Calu3 (cell line): ENCODE measurements around the gene FDXACB1. TPM values are rescaled to one million over a fixed set of nuclear protein-coding genes. Genes with fewer than 3 reads are reported as not detected.

Experiments used
- BruUV-seq: library from RNA; stranded (reverse); fragments of 400-500 nt; replicated peaks from 2 replicates; lab custom pipeline; 2021; lab: Mats Ljungman, UMichigan
- CTCF ChIA-PET: fragments of 300-600 bp; sonication (Branson Sonifier 250); formaldehyde crosslinking; loops from one replicate; lab custom pipeline; 2022; ENCODE audit warnings: antibody characterized with exemption; lab: Charles Lee
- DNase-seq: peaks from one replicate; pipeline ENCODE4 v3.0.0; 2022
- H3K27ac Mint-ChIP-seq: one replicate; pipeline ENCODE4 v1.8.0; 2022; ENCODE audit warnings: mixed read lengths; ENCODE audit not compliant: unreplicated experiment
- H3K27me3 Mint-ChIP-seq: one replicate; pipeline ENCODE4 v1.8.0; 2022; ENCODE audit warnings: mixed read lengths; ENCODE audit not compliant: unreplicated experiment
- H3K36me3 Mint-ChIP-seq: one replicate; pipeline ENCODE4 v1.8.0; 2022; ENCODE audit warnings: mild to moderate bottlenecking, moderate library complexity, mixed read lengths; ENCODE audit not compliant: insufficient read depth, unreplicated experiment
- H3K4me1 Mint-ChIP-seq: one replicate; pipeline ENCODE4 v1.8.0; 2022; ENCODE audit warnings: mild to moderate bottlenecking, low read depth, mixed read lengths; ENCODE audit not compliant: unreplicated experiment
- H3K4me3 Mint-ChIP-seq: one replicate; pipeline ENCODE4 v1.8.0; 2022; ENCODE audit warnings: mild to moderate bottlenecking, low read depth, moderate library complexity, mixed read lengths; ENCODE audit not compliant: unreplicated experiment
- H3K9me3 Mint-ChIP-seq: one replicate; pipeline ENCODE4 v1.8.0; 2022; ENCODE audit warnings: low read depth, mixed read lengths; ENCODE audit not compliant: unreplicated experiment
- CTCF ChIP-seq: fragments of 200-600 bp; IDR thresholded peaks from one replicate; pipeline ENCODE4 v1.8.0; 2022; ENCODE audit warnings: antibody characterized with exemption; ENCODE audit not compliant: unreplicated experiment
- intact Hi-C: fragments of 100-400 bp; cut with micrococcal nuclease; formaldehyde crosslinking; loops from one replicate; pipeline ENCODE4 v1.10.0; 2022; ENCODE audit not compliant: unreplicated experiment
- total RNA-seq: library from RNA; stranded (reverse); gene quantifications from 2 replicates; pipeline ENCODE4 v1.2.3, GENCODE V29; 2022

FDXACB1 gene
- total RNA-seq, 1 experiment from 2014 or later = 1.7 TPM

GRCh38 chr11:111923951-111924350, 45.0 kb upstream of the FDXACB1 start:
- H3K4me1 Mint-ChIP-seq = peaks cover 23% of the 10 kb centered on the region
- H3K27me3 Mint-ChIP-seq = no peaks in the 10 kb centered on the region
- no peak for DNase-seq
- BruUV-seq = no TSS peak
- intact Hi-C loops = no loop called here
- no peaks in the 10 kb centered on the region for H3K9me3 Mint-ChIP-seq
- peak overlapping the region; percentile 52 for H3K27ac Mint-ChIP-seq
- H3K4me3 Mint-ChIP-seq = no peak overlapping the region
- CTCF ChIA-PET = no interaction called here
- H3K36me3 Mint-ChIP-seq = peaks cover 14% of the 10 kb centered on the region
- no peak for TF ChIP-seq CTCF

- no peaks in the 10 kb centered on the region for H3K27me3 Mint-ChIP-seq
- CTCF ChIA-PET = no interaction called here
- intact Hi-C loops = no loop called here
- no TSS peak for BruUV-seq
- no peak overlapping the region for H3K4me3 Mint-ChIP-seq
- H3K9me3 Mint-ChIP-seq = no peaks in the 10 kb centered on the region
- TF ChIP-seq CTCF = no peak
- DNase-seq = no peak
- peaks cover 23% of the 10 kb centered on the region for H3K4me1 Mint-ChIP-seq
- H3K36me3 Mint-ChIP-seq = peaks cover 19% of the 10 kb centered on the region
- H3K27ac Mint-ChIP-seq = peak overlapping the region; percentile 52
Measured at GRCh38 chr11:111923351-111923788, 44.4 kb upstream of the FDXACB1 start.

- H3K27me3 Mint-ChIP-seq = no peaks in the 10 kb centered on the region
- TF ChIP-seq CTCF = no peak
- CTCF ChIA-PET = no interaction called here
- H3K4me3 Mint-ChIP-seq = no peak overlapping the region
- peaks cover 19% of the 10 kb centered on the region for H3K36me3 Mint-ChIP-seq
- intact Hi-C loops = no loop called here
- H3K4me1 Mint-ChIP-seq = peaks cover 23% of the 10 kb centered on the region
- BruUV-seq = no TSS peak
- peak overlapping the region; percentile 52 for H3K27ac Mint-ChIP-seq
- DNase-seq = no peak
- H3K9me3 Mint-ChIP-seq = no peaks in the 10 kb centered on the region
Measured at GRCh38 chr11:111922803-111923202, 43.8 kb upstream of the FDXACB1 start.

GRCh38 chr11:111921541-111922230, 42.7 kb upstream of the FDXACB1 start:
- intact Hi-C loops = no loop called here
- TF ChIP-seq CTCF = no peak
- Mint-ChIP-seq H3K36me3 (peaks cover 12% of the 10 kb centered on the region), H3K4me1 (peaks cover 23% of the 10 kb centered on the region), H3K27ac (no peak overlapping the region), H3K9me3 (no peaks in the 10 kb centered on the region), H3K4me3 (no peak overlapping the region), H3K27me3 (no peaks in the 10 kb centered on the region)
- CTCF ChIA-PET = no interaction called here
- no TSS peak for BruUV-seq
- no peak for DNase-seq
